HG02973 (cell line): ENCODE data around the gene FEM1C.
"Not testable (repeated sequence)": the region's sequence is repeated elsewhere in the genome, so short reads cannot be mapped to it uniquely, and the experiment has no call there.

ENCODE experiments used
- ATAC-seq: cut with Tn5 transposase; IDR thresholded peaks from one replicate; pipeline ENCODE4 v1.9.1; 2021; ENCODE audit warnings: moderate library complexity; ENCODE audit not compliant: unreplicated experiment

Gene FEM1C

GRCh38 chr5:115480271-115480670 lies 64.3 kb downstream of the FEM1C start:
- ATAC-seq: peak; percentile 56

- not testable (repeated sequence) for ATAC-seq
Observed at GRCh38 chr5:115479166-115479873, 65.3 kb downstream of the FEM1C start.

GRCh38 chr5:115478281-115478680 lies 66.3 kb downstream of the FEM1C start:
- ATAC-seq: no peak

- no peak for ATAC-seq
Observed at GRCh38 chr5:115477581-115477980, 67.0 kb downstream of the FEM1C start.

- no peak for ATAC-seq
Observed at GRCh38 chr5:115475788-115476187, 68.8 kb downstream of the FEM1C start.

- ATAC-seq: no peak
Observed at GRCh38 chr5:115472271-115473025, 72.1 kb downstream of the FEM1C start.

GRCh38 chr5:115471345-115472063 lies 73.1 kb downstream of the FEM1C start:
- ATAC-seq: no peak

- no peak for ATAC-seq
Observed at GRCh38 chr5:115470921-115471320, 73.7 kb downstream of the FEM1C start.
